HG02623 (cell line): ENCODE measurements around the gene ITSN1.
"Not testable (repeated sequence)": the region's sequence is repeated elsewhere in the genome, so short reads cannot be mapped to it uniquely, and the experiment has no call there.

Experiments used
- ATAC-seq: cut with Tn5 transposase; IDR thresholded peaks from one replicate; pipeline ENCODE4 v1.9.1; 2021; ENCODE audit warnings: moderate library complexity; ENCODE audit not compliant: unreplicated experiment

The ITSN1 gene

GRCh38 chr21:33721081-33721480 lies 78.8 kb downstream of the ITSN1 start:
- ATAC-seq: no peak

DNA sequence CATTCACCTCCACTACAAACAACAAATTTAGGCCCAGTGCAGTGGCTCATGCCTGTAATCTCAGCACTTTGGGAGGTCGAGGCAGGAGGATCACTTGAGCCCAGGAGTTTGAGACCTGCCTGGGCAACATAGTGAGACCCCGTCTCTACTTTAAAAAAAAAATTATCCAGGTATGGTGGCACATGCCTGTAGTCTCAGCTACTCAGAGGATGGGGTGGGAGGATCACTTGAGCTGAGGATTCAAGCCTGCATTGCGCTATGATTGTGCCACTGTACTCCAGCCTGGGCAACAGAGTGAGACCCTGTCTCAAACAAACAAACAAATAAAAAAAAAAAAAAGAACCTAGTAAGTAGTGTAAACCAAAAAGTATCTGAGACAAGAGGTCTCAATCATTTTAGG lies 86.8 kb downstream of the ITSN1 start:
- ATAC-seq: not testable (repeated sequence)

- no peak for ATAC-seq
These were observed 87.3 kb downstream of the ITSN1 start for GRCh38 chr21:33729641-33730040.

DNA sequence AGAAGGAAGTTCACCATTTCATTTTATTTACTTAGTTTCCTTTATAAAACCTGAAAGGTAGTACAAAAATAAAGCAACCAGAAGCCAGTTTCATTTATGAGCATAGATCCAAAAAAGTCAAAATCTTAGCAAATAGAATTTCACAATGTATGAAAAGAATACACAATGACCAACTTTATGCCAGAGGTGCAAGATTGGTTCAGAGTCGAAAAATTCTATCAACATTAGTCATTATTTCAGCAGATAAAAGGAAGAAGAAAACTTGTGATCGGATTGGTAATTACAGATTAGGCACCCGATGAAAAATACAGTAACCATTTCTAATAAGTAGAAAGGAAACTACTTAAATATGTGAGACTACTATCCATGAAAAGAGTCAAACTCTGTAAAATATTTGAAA lies 89.1 kb downstream of the ITSN1 start:
- ATAC-seq: no peak

GRCh38 chr21:33732038-33732437 lies 89.7 kb downstream of the ITSN1 start:
- ATAC-seq: no peak

DNA sequence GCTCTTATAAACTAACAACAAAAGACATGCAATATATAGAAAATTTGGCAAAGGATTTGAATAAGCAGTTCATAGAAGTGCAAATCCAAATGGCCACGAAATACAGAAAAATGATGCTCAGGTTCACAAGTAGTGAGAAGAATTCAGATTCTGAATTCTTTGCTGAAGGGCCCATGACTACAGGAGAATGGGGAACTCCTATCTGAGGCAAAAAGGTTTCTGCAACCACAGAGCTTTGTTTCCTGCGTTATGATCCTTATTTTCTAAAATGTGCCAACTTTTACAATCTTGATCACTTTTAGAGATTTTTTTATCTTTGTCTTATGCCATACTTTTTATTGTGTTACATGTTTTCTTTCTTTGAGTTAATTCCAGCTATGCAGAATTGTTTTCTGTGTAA lies 91.3 kb downstream of the ITSN1 start:
- no peak for ATAC-seq

GRCh38 chr21:33734291-33734690 lies 92.0 kb downstream of the ITSN1 start:
- no peak for ATAC-seq

DNA sequence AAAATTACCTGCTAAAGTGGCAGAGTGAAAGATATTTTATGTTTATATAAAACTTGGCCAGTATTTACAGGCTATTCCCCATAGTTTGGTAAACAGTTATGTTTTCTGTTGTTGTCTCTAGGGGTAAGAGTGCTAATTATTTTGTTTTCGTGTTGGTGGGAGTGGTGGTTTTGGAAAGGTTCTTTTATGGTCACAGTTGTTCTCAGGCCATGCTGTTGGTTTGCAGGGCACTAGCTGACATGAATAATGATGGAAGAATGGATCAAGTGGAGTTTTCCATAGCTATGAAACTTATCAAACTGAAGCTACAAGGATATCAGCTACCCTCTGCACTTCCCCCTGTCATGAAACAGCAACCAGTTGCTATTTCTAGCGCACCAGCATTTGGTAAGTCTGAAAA lies 92.5 kb downstream of the ITSN1 start:
- no peak for ATAC-seq

GRCh38 chr21:33736569-33736968 lies 94.3 kb downstream of the ITSN1 start:
- no peak for ATAC-seq

DNA sequence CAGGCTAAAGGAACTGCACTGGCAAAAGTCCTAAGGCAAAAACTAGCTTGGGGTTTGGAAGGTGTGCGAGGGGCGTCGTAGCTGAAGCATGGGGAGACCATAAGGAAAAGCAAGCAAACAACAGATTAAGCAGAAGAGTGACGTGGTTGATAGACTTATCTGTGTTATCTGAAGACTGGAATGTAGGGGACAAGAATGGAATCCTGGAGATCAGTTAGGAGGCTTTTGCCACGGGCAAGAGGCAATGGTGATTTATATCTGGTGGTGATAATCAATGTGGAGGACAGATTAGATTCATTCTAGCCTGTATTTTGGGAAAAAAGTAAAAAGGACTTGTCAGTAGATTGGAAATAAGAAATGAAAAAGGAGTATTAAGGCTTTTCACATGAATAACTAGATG lies 97.4 kb downstream of the ITSN1 start:
- no peak for ATAC-seq

DNA sequence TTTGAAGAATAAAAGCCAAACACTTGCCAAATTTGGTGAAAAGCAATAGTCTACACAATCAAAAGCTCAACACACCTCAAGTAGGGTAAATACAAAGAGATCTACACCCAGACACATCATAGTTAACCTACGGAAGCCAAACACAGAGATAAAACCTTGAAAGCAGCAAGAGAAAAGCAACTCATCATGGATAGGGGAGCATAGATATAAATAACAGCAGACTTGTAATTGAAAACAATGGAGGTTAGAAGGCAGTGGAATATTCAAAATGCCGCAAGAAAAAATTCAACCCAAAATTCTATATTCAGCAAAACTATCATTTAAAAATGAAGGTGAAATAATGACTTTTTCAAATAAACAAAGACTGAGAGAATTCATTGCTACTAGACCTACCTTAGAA lies 105.1 kb downstream of the ITSN1 start:
- ATAC-seq: no peak

- ATAC-seq: no peak
These were observed 106.6 kb downstream of the ITSN1 start for GRCh38 chr21:33748903-33749302.

GRCh38 chr21:33750017-33750416 lies 107.7 kb downstream of the ITSN1 start:
- ATAC-seq: no peak

- no peak for ATAC-seq
These were observed 108.8 kb downstream of the ITSN1 start for GRCh38 chr21:33751120-33751519.

- no peak for ATAC-seq
These were observed 109.2 kb downstream of the ITSN1 start for GRCh38 chr21:33751533-33751932.

DNA sequence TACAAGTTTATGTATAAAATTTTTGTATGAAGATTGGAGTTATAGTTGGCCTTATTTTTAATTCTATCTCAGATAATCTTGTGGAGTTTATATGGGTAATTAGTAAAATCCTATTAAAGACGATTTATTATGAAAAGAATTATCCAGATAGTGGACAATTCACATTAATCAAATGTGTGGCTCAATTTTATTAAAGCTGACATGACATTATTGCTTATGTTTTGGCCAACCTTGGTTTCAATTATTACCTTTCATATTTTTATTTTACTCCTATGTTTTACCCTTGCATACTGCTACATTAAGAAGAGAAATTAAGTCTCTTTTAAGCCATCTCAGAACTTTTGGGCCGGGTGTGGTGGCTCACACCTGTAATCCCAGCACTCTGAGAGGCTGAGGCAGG lies 110.0 kb downstream of the ITSN1 start:
- ATAC-seq: no peak

- no peak for ATAC-seq
These were observed 111.6 kb downstream of the ITSN1 start for GRCh38 chr21:33753886-33754285.

- ATAC-seq: no peak
These were observed 112.2 kb downstream of the ITSN1 start for GRCh38 chr21:33754481-33754880.

GRCh38 chr21:33755354-33755753 lies 113.1 kb downstream of the ITSN1 start:
- ATAC-seq: no peak

GRCh38 chr21:33760641-33761440 lies 118.5 kb downstream of the ITSN1 start:
- ATAC-seq: no peak

- no peak for ATAC-seq
These were observed 119.2 kb downstream of the ITSN1 start for GRCh38 chr21:33761441-33762036.

DNA sequence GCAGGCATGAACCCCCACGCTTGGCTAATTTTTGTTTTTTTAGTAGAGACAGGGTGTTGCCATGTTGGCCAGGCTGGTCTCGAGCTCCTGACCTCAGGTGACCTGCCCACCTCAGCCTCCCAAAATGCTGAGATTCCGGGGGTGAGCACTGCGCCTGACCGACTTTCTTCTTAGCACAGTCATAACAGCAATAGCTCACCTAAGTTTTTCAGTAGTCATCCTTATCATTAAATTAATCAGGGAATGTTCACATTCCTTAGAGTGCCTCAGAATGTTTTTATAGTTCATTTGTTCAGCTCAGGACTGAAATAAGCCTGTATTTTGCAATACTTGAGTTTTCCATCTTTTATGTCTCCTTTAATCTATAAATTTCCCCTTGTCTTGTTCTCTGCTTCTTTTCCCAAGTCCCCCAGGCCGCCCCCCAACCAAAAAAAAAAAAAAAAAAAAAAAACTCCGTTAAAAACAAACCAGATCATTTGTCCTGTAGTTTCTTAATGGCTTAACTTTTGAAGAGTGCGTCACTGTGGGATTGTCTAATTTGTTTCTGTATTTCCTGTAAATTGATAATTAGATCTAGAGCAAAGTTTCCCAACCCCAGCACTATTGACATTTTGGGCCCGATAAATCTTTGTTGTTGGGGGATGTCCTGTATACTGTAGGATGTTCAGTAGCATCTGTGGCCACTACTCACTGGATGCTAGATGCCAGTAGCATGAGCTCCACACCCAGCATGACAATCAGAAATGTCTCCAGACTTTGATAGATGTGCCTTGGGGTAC lies 120.7 kb downstream of the ITSN1 start:
- ATAC-seq: no peak
